HL-60 (cell line): Measurements from ENCODE around the gene CDC42BPG.

Experiments
- DNase-seq, 2 experiments: peaks; one replicate each; pipeline ENCODE4 v3.0.0-alpha.2; 2010 to 2020; ENCODE audit warnings: low read depth in 1 of 2, low spot score in 1 of 2
- H3K27ac ChIP-seq: fragments of 250-450 bp; sonication (Bioruptor Pico); replicated peaks from 2 replicates; pipeline ENCODE4 v1.5.1; 2020; ENCODE audit warnings: mild to moderate bottlenecking, moderate library complexity
- H3K27me3 ChIP-seq: fragments of 250-450 bp; sonication (Bioruptor Pico); 2 replicates; pipeline ENCODE4 v1.5.1; 2021; ENCODE audit warnings: mild to moderate bottlenecking, moderate library complexity; ENCODE audit not compliant: insufficient read depth, poor library complexity, severe bottlenecking
- H3K4me3 ChIP-seq: replicated peaks from 2 replicates; pipeline ENCODE4 v1.5.1; 2011; ENCODE audit warnings: mild to moderate bottlenecking, control low read depth, low read length; ENCODE audit not compliant: insufficient read depth
- CTCF ChIP-seq: IDR thresholded peaks from one replicate; pipeline ENCODE4 v1.5.1; 2011; ENCODE audit warnings: low read length, control low read depth, inconsistent platforms; ENCODE audit not compliant: insufficient read depth
- GABPA ChIP-seq: IDR thresholded peaks from 2 replicates; pipeline ENCODE4 v1.6.1; 2012; ENCODE audit warnings: low read depth
- POLR2AphosphoS5 ChIP-seq: IDR thresholded peaks from 2 replicates; pipeline ENCODE4 v1.6.1; 2012; ENCODE audit warnings: low read depth
- REST ChIP-seq: IDR thresholded peaks from 2 replicates; pipeline ENCODE4 v1.6.1; 2012; ENCODE audit warnings: low read depth; ENCODE audit not compliant: insufficient replicate concordance
- SPI1 ChIP-seq: IDR thresholded peaks from 2 replicates; pipeline ENCODE4 v1.6.1; 2012; ENCODE audit warnings: low read depth, mild to moderate bottlenecking, borderline replicate concordance

CDC42BPG gene

GRCh38 chr11:64855596-64856304 lies 11.3 kb upstream of the CDC42BPG start:
- H3K4me3 ChIP-seq: no peak overlapping the region
- DNase-seq: no peak
- no peaks in the 10 kb centered on the region for H3K27me3 ChIP-seq
- H3K27ac ChIP-seq: peak overlapping the region; percentile 94
- TF ChIP-seq REST (no peak), SPI1 (no peak), POLR2AphosphoS5 (no peak), CTCF (no peak), GABPA (no peak)

- DNase-seq: no peak
- no peak overlapping the region for H3K27ac ChIP-seq
These were observed 10.4 kb upstream of the CDC42BPG start for GRCh38 chr11:64854534-64855502.

More at GRCh38 chr11:64854534-64855502, 10.4 kb upstream of the CDC42BPG start:
- TF ChIP-seq CTCF (no peak), SPI1 (no peak), GABPA (no peak), POLR2AphosphoS5 (no peak; the same call in 1 of the 2 replicates), REST (no peak)
- Histone ChIP-seq H3K27me3 (no peaks in the 10 kb centered on the region), H3K4me3 (no peak overlapping the region)
